Measurements from ENCODE around the gene TSPEAR.

- TF ChIP-seq, protein P1, sequence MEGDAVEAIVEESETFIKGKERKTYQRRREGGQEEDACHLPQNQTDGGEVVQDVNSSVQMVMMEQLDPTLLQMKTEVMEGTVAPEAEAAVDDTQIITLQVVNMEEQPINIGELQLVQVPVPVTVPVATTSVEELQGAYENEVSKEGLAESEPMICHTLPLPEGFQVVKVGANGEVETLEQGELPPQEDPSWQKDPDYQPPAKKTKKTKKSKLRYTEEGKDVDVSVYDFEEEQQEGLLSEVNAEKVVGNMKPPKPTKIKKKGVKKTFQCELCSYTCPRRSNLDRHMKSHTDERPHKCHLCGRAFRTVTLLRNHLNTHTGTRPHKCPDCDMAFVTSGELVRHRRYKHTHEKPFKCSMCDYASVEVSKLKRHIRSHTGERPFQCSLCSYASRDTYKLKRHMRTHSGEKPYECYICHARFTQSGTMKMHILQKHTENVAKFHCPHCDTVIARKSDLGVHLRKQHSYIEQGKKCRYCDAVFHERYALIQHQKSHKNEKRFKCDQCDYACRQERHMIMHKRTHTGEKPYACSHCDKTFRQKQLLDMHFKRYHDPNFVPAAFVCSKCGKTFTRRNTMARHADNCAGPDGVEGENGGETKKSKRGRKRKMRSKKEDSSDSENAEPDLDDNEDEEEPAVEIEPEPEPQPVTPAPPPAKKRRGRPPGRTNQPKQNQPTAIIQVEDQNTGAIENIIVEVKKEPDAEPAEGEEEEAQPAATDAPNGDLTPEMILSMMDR (IDR thresholded peaks at IDR 0.05) = no peak
- no peak for TF ChIP-seq POLR2A (IDR thresholded peaks at IDR 0.05)
Observed at GRCh38 chr21:44741921-44742320, 30.5 kb upstream of the TSPEAR start.

Data from right lobe of liver (tissue), 4 donors.